Prostate gland (tissue), 2 donors: ENCODE results near the gene SSTR4.

Source experiments
- POLR2A ChIP-seq: fragments of 450-650 bp; IDR thresholded peaks from one replicate; pipeline ENCODE4 v1.6.1; 2016; ENCODE audit warnings: antibody characterized with exemption, mild to moderate bottlenecking
- POLR2AphosphoS5 ChIP-seq: sonication (generic); formaldehyde crosslinking; IDR thresholded peaks from one replicate; pipeline ENCODE4 v1.6.1; 2017; ENCODE audit warnings: antibody characterized with exemption
- TF ChIP-seq, protein P1 (sequence below), 4 experiments: fragments of 200-600 bp in 2 of 4; fragments of 450-650 bp in 2 of 4; sonication (generic) in 2 of 4; IDR thresholded peaks; 1 replicate in 3 of 4; 2 replicates in 1 of 4; pipeline ENCODE4 v1.5.1; 2016 to 2019; ENCODE audit warnings: antibody characterized with exemption in 4 of 4, mild to moderate bottlenecking in 2 of 4, moderate library complexity in 2 of 4

DNA sequence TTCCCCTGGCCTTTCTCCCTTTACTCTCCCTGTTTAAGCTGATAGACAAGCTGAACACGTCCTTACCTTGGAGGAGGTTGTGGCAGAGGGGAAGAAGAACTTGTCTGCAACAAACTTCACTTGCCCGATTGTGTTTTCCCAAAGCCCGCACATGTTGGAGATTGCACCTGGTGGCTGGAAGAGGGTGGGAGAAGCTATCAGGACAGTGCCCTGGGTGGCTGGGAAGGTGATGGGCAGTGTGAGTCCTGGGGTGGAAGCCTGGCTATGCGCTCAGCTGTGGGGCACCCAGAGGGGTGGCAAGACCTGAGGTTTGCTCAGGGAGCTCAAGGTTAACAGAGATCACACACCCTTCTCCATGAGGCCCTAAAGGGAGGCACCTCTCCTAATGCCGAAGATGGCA, 25.0 kb upstream of the SSTR4 start:
- TF ChIP-seq, protein P1, sequence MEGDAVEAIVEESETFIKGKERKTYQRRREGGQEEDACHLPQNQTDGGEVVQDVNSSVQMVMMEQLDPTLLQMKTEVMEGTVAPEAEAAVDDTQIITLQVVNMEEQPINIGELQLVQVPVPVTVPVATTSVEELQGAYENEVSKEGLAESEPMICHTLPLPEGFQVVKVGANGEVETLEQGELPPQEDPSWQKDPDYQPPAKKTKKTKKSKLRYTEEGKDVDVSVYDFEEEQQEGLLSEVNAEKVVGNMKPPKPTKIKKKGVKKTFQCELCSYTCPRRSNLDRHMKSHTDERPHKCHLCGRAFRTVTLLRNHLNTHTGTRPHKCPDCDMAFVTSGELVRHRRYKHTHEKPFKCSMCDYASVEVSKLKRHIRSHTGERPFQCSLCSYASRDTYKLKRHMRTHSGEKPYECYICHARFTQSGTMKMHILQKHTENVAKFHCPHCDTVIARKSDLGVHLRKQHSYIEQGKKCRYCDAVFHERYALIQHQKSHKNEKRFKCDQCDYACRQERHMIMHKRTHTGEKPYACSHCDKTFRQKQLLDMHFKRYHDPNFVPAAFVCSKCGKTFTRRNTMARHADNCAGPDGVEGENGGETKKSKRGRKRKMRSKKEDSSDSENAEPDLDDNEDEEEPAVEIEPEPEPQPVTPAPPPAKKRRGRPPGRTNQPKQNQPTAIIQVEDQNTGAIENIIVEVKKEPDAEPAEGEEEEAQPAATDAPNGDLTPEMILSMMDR (IDR thresholded peaks at IDR 0.05): no peak
- TF ChIP-seq POLR2AphosphoS5 (no peak), POLR2A (no peak)
